Measurements from ENCODE around the gene TFF3.

DNA sequence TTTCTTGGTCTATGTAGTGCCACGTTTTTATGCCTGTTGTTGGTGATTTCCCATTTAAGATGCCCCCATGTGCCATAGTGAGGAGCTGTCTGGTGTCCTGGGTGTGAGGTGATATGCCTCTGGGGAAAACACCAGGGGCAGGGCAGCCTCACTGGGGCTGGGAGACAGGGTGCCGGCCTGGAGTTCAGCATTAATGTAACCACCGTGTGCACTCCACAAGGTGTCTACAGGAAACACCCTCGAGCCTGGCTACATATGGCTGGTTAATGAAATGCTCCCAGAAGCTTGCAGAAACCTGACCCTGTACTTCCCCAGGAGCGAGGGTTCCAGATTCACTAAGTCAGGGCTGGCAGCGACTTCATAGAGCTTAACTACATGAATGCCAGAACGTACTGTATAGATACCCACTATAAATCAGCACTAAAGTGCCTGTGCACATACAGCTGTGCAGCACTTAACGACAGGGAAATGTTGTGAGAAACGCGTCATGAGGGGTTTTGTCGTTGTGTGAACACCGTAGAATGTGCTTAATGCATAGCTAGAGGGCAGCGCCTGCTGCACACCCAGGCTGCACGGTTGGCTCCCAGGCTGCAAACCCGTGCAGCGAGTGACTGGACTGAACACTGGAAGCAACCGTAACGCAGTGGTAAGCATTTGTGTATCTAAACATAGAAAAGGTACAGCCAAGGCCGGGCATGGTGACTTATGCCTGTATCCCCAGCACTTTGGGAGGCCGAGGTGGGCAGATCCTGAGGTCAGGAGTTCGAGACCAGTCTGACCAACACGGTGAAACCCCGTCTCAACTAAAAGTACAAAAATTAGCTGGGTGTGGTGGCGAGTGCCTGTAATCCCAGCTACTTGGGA lies 25.2 kb upstream of the TFF3 start:
- TF ChIP-seq, protein P1, sequence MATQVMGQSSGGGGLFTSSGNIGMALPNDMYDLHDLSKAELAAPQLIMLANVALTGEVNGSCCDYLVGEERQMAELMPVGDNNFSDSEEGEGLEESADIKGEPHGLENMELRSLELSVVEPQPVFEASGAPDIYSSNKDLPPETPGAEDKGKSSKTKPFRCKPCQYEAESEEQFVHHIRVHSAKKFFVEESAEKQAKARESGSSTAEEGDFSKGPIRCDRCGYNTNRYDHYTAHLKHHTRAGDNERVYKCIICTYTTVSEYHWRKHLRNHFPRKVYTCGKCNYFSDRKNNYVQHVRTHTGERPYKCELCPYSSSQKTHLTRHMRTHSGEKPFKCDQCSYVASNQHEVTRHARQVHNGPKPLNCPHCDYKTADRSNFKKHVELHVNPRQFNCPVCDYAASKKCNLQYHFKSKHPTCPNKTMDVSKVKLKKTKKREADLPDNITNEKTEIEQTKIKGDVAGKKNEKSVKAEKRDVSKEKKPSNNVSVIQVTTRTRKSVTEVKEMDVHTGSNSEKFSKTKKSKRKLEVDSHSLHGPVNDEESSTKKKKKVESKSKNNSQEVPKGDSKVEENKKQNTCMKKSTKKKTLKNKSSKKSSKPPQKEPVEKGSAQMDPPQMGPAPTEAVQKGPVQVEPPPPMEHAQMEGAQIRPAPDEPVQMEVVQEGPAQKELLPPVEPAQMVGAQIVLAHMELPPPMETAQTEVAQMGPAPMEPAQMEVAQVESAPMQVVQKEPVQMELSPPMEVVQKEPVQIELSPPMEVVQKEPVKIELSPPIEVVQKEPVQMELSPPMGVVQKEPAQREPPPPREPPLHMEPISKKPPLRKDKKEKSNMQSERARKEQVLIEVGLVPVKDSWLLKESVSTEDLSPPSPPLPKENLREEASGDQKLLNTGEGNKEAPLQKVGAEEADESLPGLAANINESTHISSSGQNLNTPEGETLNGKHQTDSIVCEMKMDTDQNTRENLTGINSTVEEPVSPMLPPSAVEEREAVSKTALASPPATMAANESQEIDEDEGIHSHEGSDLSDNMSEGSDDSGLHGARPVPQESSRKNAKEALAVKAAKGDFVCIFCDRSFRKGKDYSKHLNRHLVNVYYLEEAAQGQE (IDR thresholded peaks at IDR 0.05; ENCODE audit: insufficient read depth in 1 of 2, low read depth in 2 of 2, low read length in 2 of 2), result no peak
- TF ChIP-seq POLR2AphosphoS5 (IDR thresholded peaks at IDR 0.05; ENCODE audit: low read depth, low read length), result no peak

Measured in PFSK-1 (cell line).